ENCODE results near the gene KLHL26.

Gene KLHL26

DNA sequence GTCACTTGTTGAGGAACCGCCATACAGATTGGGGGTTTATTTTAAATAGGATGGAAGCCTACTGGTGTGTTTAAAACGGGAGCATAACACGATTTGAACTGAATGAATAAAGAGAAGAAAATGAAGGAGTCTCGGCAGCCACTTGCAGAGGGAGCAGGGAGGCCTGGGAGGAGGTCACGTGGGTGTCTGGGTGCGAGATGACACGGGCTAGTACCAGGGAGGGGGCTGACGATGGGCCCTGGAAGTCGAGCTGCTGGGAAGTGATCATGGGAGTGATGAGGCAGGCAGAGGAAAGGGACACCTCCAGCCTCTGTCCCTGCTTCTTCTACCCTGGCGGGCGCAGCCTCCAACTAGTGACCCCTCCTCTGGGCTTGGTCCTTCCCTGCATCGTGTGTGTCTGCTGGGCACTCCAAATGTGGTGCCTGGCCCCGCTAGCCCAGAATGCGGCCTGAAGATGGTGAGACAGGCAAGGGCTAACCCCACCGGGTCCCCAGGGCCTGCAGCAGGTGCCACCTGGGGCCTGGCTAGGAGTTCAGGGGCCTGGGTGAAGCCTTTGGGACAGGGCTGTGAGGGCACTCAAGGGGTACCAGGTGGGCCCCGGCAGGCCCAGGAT, 82.1 kb downstream of the KLHL26 start:
- DNase-seq (ENCODE audit: low read depth) = no peak

DNA sequence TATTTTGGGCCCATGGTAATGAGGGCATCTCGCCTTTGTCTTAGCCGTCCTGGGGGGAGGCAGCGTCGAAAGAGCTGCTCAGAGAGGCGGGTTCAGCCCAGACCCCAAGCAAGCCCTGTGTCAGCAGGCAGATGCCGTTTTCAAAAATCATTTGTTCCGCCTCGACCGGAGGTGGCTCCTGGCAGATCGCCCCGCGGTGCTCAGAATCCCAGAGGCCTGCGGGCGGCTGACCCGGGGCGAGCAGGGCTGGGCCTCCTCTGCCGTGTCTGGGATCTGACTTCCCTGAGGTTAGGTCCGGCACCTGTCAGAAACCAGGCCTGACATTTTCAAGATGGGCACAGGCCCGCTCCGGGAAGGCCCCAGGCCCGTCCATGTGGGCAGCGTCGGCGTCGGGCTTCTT, 82.7 kb downstream of the KLHL26 start:
- no peak for DNase-seq (ENCODE audit: low read depth)
